IMR-90 (cell line): ENCODE data around the gene DLG5. TPM values are rescaled to one million over a fixed set of nuclear protein-coding genes. Genes with fewer than 3 reads are reported as not detected.

Experiments used
- ATAC-seq: fragments of 200-7000 bp; cut with Tn5 transposase; 2 replicates; pipeline ENCODE4 v1.9.1; 2020; ENCODE audit warnings: low read depth, mild to moderate bottlenecking, moderate library complexity
- BruUV-seq: library from RNA; stranded (reverse); fragments of 400-500 nt; replicated peaks from 2 replicates; lab custom pipeline; 2021; lab: Mats Ljungman, UMichigan
- CTCF ChIA-PET: fragments of 300-600 bp; formaldehyde crosslinking; extraction: SDS; loops from one replicate; lab custom pipeline; 2021; ENCODE audit warnings: antibody characterized with exemption; lab: Yijun Ruan, JAX
- POLR2A ChIA-PET: fragments of 300-600 bp; sonication (Branson Sonifier 250); formaldehyde crosslinking; loops from one replicate; lab custom pipeline; 2022; ENCODE audit warnings: antibody characterized with exemption; ENCODE audit not compliant: unreplicated experiment; lab: Charles Lee
- DNase-seq: peaks from one replicate; pipeline ENCODE4 v3.0.0; 2013
- H2AFZ ChIP-seq: replicated peaks from 2 replicates; pipeline ENCODE3; 2013; ENCODE audit warnings: low read length, mild to moderate bottlenecking; ENCODE audit not compliant: poor library complexity
- H2AK5ac ChIP-seq: 2 replicates; pipeline ENCODE4 v1.6.1; 2013; ENCODE audit warnings: low read depth, low read length, inconsistent platforms
- H2AK9ac ChIP-seq: replicated peaks from 2 replicates; pipeline ENCODE3; 2013; ENCODE audit warnings: mild to moderate bottlenecking, low read depth, low read length, moderate library complexity; ENCODE audit not compliant: poor library complexity
- H2BK120ac ChIP-seq: 2 replicates; pipeline ENCODE4 v1.6.1; 2013; ENCODE audit warnings: low read depth, low read length, inconsistent platforms
- H2BK15ac ChIP-seq: 3 replicates; pipeline ENCODE4 v1.6.1; 2013; ENCODE audit warnings: low read depth, low read length, inconsistent platforms
- H2BK20ac ChIP-seq: 2 replicates; pipeline ENCODE4 v1.6.1; 2013; ENCODE audit warnings: low read depth, mild to moderate bottlenecking, inconsistent platforms, low read length, moderate library complexity
- H2BK5ac ChIP-seq: 2 replicates; pipeline ENCODE4 v1.6.1; 2013; ENCODE audit warnings: mild to moderate bottlenecking, low read depth, low read length, inconsistent platforms; ENCODE audit not compliant: poor library complexity, severe bottlenecking
- H3K14ac ChIP-seq: replicated peaks from 2 replicates; pipeline ENCODE4 v1.6.1; 2013; ENCODE audit warnings: low read depth, low read length, inconsistent platforms
- H3K18ac ChIP-seq: 2 replicates; pipeline ENCODE4 v1.6.1; 2013; ENCODE audit warnings: low read depth, low read length, control low read depth
- H3K23ac ChIP-seq: 2 replicates; pipeline ENCODE4 v1.6.1; 2013; ENCODE audit warnings: low read depth, low read length, inconsistent platforms
- H3K27ac ChIP-seq: 2 replicates; pipeline ENCODE4 v1.5.1; 2013; ENCODE audit warnings: mild to moderate bottlenecking, control low read depth, low read length; ENCODE audit not compliant: insufficient read depth
- H3K27me3 ChIP-seq: 2 replicates; pipeline ENCODE4 v1.6.1; 2013; ENCODE audit warnings: low read length; ENCODE audit not compliant: control insufficient read depth, insufficient read depth
- H3K36me3 ChIP-seq: 2 replicates; pipeline ENCODE4 v1.6.1; 2013; ENCODE audit warnings: low read length, mixed read lengths; ENCODE audit not compliant: control insufficient read depth, insufficient read depth
- H3K4ac ChIP-seq: 2 replicates; pipeline ENCODE4 v1.6.1; 2013; ENCODE audit warnings: low read depth, low read length, inconsistent platforms
- H3K4me1 ChIP-seq: 2 replicates; pipeline ENCODE4 v1.6.1; 2013; ENCODE audit warnings: low read length, mixed read lengths; ENCODE audit not compliant: control insufficient read depth, insufficient read depth
- H3K4me2 ChIP-seq: 2 replicates; pipeline ENCODE4 v1.6.1; 2013; ENCODE audit warnings: low read depth, mild to moderate bottlenecking, control low read depth, low read length, moderate library complexity
- H3K4me3 ChIP-seq: 2 replicates; pipeline ENCODE4 v1.5.1; 2013; ENCODE audit warnings: low read depth, mild to moderate bottlenecking, control low read depth, low read length, moderate library complexity; ENCODE audit not compliant: insufficient read depth
- H3K56ac ChIP-seq: 2 replicates; pipeline ENCODE4 v1.6.1; 2013; ENCODE audit warnings: low read length, inconsistent platforms; ENCODE audit not compliant: insufficient read depth; ENCODE audit errors: extremely low read depth
- H3K79me1 ChIP-seq, 2 experiments: 2 replicates each; pipeline ENCODE4 v1.6.1; 2013; ENCODE audit warnings: low read length in 2 of 2, inconsistent platforms in 1 of 2, low read depth in 1 of 2
- H3K9ac ChIP-seq: 2 replicates; pipeline ENCODE4 v1.6.1; 2013; ENCODE audit warnings: low read depth, low read length, control low read depth
- H3K9me1 ChIP-seq: 2 replicates; pipeline ENCODE4 v1.6.1; 2013; ENCODE audit warnings: low read length, inconsistent platforms; ENCODE audit not compliant: insufficient read depth
- H3K9me3 ChIP-seq: 2 replicates; pipeline ENCODE4 v1.6.1; 2013; ENCODE audit warnings: low read length; ENCODE audit not compliant: control insufficient read depth, insufficient read depth
- H4K20me1 ChIP-seq: 2 replicates; pipeline ENCODE4 v1.6.1; 2013; ENCODE audit warnings: low read length, inconsistent platforms; ENCODE audit not compliant: insufficient read depth
- H4K5ac ChIP-seq: 2 replicates; pipeline ENCODE4 v1.6.1; 2013; ENCODE audit warnings: mild to moderate bottlenecking, low read depth, low read length, control low read depth
- H4K8ac ChIP-seq, 2 experiments: 2 replicates each; pipeline ENCODE4 v1.6.1; 2013; ENCODE audit warnings: low read depth in 2 of 2, low read length in 2 of 2, control low read depth in 1 of 2, inconsistent platforms in 1 of 2
- H4K91ac ChIP-seq: 2 replicates; pipeline ENCODE4 v1.6.1; 2013; ENCODE audit warnings: low read depth, low read length, inconsistent platforms; ENCODE audit not compliant: insufficient read depth
- CEBPB ChIP-seq: IDR thresholded peaks from 2 replicates; pipeline ENCODE4 v1.6.1; 2012; ENCODE audit warnings: low read depth, low read length, improper control_type of control experiment
- CHD1 ChIP-seq: IDR thresholded peaks from 2 replicates; pipeline ENCODE4 v1.6.1; 2012; ENCODE audit warnings: low read depth, low read length, improper control_type of control experiment
- CTCF ChIP-seq: conservative IDR thresholded peaks from 2 replicates; pipeline ENCODE4 v1.5.1; 2012; ENCODE audit warnings: mild to moderate bottlenecking, low read depth, low read length, improper control_type of control experiment
- ELK1 ChIP-seq: fragments of 150-350 bp; IDR thresholded peaks from 2 replicates; pipeline ENCODE4 v1.6.1; 2016; ENCODE audit warnings: low read depth, mild to moderate bottlenecking, low read length, moderate library complexity, borderline replicate concordance
- FOS ChIP-seq: fragments of 150-350 bp; IDR thresholded peaks from 2 replicates; pipeline ENCODE4 v1.6.1; 2016; ENCODE audit warnings: low read depth, low read length
- MAFK ChIP-seq: IDR thresholded peaks from 2 replicates; pipeline ENCODE4 v1.6.1; 2012; ENCODE audit warnings: low read depth, low read length, improper control_type of control experiment
- MXI1 ChIP-seq: IDR thresholded peaks from 2 replicates; pipeline ENCODE4 v1.6.1; 2012; ENCODE audit warnings: low read depth, mild to moderate bottlenecking, low read length, moderate library complexity, borderline replicate concordance
- NFE2L2 ChIP-seq: fragments of 150-350 bp; IDR thresholded peaks from 2 replicates; pipeline ENCODE4 v1.6.1; 2016; ENCODE audit warnings: low read depth, mild to moderate bottlenecking, low read length
- POLR2A ChIP-seq: IDR thresholded peaks from 2 replicates; pipeline ENCODE4 v1.6.1; 2012; ENCODE audit warnings: mild to moderate bottlenecking, low read depth, low read length
- RAD21 ChIP-seq: IDR thresholded peaks from 2 replicates; pipeline ENCODE4 v1.6.1; 2012; ENCODE audit warnings: low read length, improper control_type of control experiment
- RFX5 ChIP-seq: IDR thresholded peaks from 2 replicates; pipeline ENCODE4 v1.8.0; 2012; ENCODE audit warnings: low read depth, mild to moderate bottlenecking, low read length, moderate library complexity
- SMC3 ChIP-seq: fragments of 150-350 bp; IDR thresholded peaks from 2 replicates; pipeline ENCODE4 v1.6.1; 2016; ENCODE audit warnings: low read depth, mild to moderate bottlenecking, antibody characterized with exemption, low read length, moderate library complexity
- WGBS, 2 experiments: methylation state at CpG; one replicate each; pipeline versions ENCODE4 v1.1.5 to v1.1.7; 2013; ENCODE audit warnings: missing lambda C conversion rate in 2 of 2; ENCODE audit not compliant: insufficient read length in 1 of 2; ENCODE audit errors: extremely low coverage in 2 of 2; 5-methylcytosine and 5-hydroxymethylcytosine counted together
- dilution Hi-C: fragments of 300-500 bp; cut with HindIII; formaldehyde crosslinking; loops from one replicate; pipeline ENCODE4 v1.14.3; 2018; ENCODE audit warnings: low sequenced_read_pairs; ENCODE audit not compliant: unreplicated experiment
- in situ Hi-C: fragments of 300-500 bp; cut with MboI; formaldehyde crosslinking; loops from 3 replicates; pipeline ENCODE4 v1.14.3; 2019; ENCODE audit warnings: low sequenced_read_pairs, inconsistent platforms, mixed read lengths
- intact Hi-C: fragments of 100-400 bp; cut with micrococcal nuclease; formaldehyde crosslinking; loops from 2 replicates; pipeline ENCODE4 v1.10.0; 2022
- polyA plus RNA-seq, 3 experiments: library from polyadenylated mRNA; depleted of rRNA; stranded (reverse); fragments of >200 nt; gene quantifications; 2 replicates each; pipeline ENCODE4 v1.2.3, GENCODE V29; 2012; ENCODE audit warnings: low replicate concordance in 1 of 3
- total RNA-seq: library from RNA; depleted of rRNA; stranded (reverse); fragments of >200 nt; gene quantifications from 2 replicates; pipeline ENCODE4 v1.2.3, GENCODE V29; 2012
- TF ChIP-seq, protein P1 (sequence below): fragments of 150-350 bp; IDR thresholded peaks from 2 replicates; pipeline ENCODE4 v1.6.1; 2017; ENCODE audit warnings: mild to moderate bottlenecking, antibody characterized with exemption, low read length, low read depth

Gene DLG5
- total and polyA plus RNA-seq, 2 of the 4 experiments (the other 2 are of a cell fraction), result 12.7 to 28.7 TPM

- H2BK120ac ChIP-seq, result no peak overlapping the region
- ChIA-PET POLR2A (no interaction called here), CTCF (interaction anchor here (0.9 kb wide), 1 partner anchor 12 kb away, joined by 3 read pairs; no protein-coding TSS in a partner anchor)
- H4K8ac ChIP-seq, result no peak overlapping the region
- BruUV-seq, result no TSS peak
- H2BK20ac ChIP-seq, result no peak overlapping the region
- no peak overlapping the region for H2BK15ac ChIP-seq
- intact Hi-C loops, result no loop called here
- no peaks in the 10 kb centered on the region for H3K27me3 ChIP-seq
- H2AK9ac ChIP-seq, result no peak overlapping the region
- H3K18ac ChIP-seq, result no peak overlapping the region
- H3K9ac ChIP-seq, result no peak overlapping the region
- no peaks in the 10 kb centered on the region for H3K36me3 ChIP-seq
- H3K14ac ChIP-seq, result no peak overlapping the region
- no peak overlapping the region for H4K5ac ChIP-seq
- ATAC-seq (no peak), DNase-seq (no peak)
- 69% methylated on average over 2 of the region's 7 CpGs; no CpG with 5 or more reads in 1 of the 2 experiments for WGBS, 2 experiments
- H3K56ac ChIP-seq, result no peak overlapping the region
- H3K4me2 ChIP-seq, result no peak overlapping the region
- H3K79me1 ChIP-seq, result no peaks in the 10 kb centered on the region
- no peak overlapping the region for H2BK5ac ChIP-seq
- no peak overlapping the region for H4K91ac ChIP-seq
- H3K9me1 ChIP-seq, result peaks cover 11% of the 10 kb centered on the region; the same call in 1 of the 2 replicates
- H3K4me3 ChIP-seq, result no peak overlapping the region
- H3K9me3 ChIP-seq, result peaks cover 5% of the 10 kb centered on the region
- no peak overlapping the region for H2AK5ac ChIP-seq
- in situ Hi-C loops, result no loop called here
- H3K4me1 ChIP-seq, result peaks cover 9% of the 10 kb centered on the region
- TF ChIP-seq CTCF, result no peak
- TF ChIP-seq, protein P1, sequence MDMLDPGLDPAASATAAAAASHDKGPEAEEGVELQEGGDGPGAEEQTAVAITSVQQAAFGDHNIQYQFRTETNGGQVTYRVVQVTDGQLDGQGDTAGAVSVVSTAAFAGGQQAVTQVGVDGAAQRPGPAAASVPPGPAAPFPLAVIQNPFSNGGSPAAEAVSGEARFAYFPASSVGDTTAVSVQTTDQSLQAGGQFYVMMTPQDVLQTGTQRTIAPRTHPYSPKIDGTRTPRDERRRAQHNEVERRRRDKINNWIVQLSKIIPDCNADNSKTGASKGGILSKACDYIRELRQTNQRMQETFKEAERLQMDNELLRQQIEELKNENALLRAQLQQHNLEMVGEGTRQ, result no peak
- no peak for TF ChIP-seq CEBPB
- no peak for TF ChIP-seq MAFK
- no peak for TF ChIP-seq FOS
- TF ChIP-seq CHD1, result no peak
- TF ChIP-seq MXI1, result no peak
- TF ChIP-seq RFX5, result no peak
- no peak for TF ChIP-seq ELK1
- no peak for TF ChIP-seq SMC3
- TF ChIP-seq RAD21, result no peak
- TF ChIP-seq NFE2L2, result no peak
- no peak for TF ChIP-seq POLR2A
- dilution Hi-C loops, result no loop called here
- no peak overlapping the region for H2AFZ ChIP-seq
- H3K27ac ChIP-seq, result no peak overlapping the region
- H3K23ac ChIP-seq, result no peak overlapping the region
- no peak overlapping the region for H3K4ac ChIP-seq
- H4K20me1 ChIP-seq, result no peaks in the 10 kb centered on the region
Measured at GRCh38 chr10:77771851-77772250, 154.7 kb downstream of the DLG5 start.
